AG09319 (cell line): ENCODE results near the gene PLD4.

Experiments used
- DNase-seq: peaks from one replicate; pipeline ENCODE4 v3.0.0-alpha.2; 2010; ENCODE audit warnings: low read depth; ENCODE audit errors: extremely low read depth
- CTCF ChIP-seq: IDR thresholded peaks from 2 replicates; pipeline ENCODE4 v1.5.1; 2011; ENCODE audit warnings: low read depth, mild to moderate bottlenecking, inconsistent platforms, low read length, moderate library complexity

Gene PLD4

DNA sequence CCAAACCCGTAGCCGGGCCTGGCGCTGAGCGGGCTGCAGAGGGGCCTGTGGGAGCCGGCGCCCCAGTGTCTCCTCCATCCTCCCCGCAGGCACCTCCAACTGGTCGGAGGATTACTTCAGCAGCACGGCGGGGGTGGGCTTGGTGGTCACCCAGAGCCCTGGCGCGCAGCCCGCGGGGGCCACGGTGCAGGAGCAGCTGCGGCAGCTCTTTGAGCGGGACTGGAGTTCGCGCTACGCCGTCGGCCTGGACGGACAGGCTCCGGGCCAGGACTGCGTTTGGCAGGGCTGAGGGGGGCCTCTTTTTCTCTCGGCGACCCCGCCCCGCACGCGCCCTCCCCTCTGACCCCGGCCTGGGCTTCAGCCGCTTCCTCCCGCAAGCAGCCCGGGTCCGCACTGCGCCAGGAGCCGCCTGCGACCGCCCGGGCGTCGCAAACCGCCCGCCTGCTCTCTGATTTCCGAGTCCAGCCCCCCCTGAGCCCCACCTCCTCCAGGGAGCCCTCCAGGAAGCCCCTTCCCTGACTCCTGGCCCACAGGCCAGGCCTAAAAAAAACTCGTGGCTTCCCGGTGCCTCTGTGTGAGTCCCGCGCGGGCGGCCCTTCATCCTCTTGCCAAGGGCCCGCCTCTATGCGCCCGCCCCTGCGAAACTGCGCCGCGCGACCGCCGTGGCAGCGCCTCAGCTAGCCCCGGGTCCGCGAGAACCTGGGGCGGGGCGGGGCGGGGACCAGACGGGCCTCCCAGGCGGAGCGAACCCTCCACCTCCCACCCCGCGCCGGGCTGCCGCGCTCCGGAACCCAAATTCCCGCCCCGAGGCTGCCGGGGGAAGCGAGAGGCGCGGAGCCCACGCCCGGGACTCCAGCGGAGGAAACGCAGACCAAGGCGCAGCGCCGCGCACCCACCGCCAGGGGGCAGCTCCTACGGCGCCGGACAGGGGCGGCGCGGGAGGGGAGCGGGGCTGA lies 8.3 kb downstream of the PLD4 start:
- TF ChIP-seq CTCF: peak; percentile 60
- DNase-seq: peak; percentile 62

GRCh38 chr14:104933746-104934733 lies 9.4 kb downstream of the PLD4 start:
- TF ChIP-seq CTCF: no peak
- no peak for DNase-seq

DNA sequence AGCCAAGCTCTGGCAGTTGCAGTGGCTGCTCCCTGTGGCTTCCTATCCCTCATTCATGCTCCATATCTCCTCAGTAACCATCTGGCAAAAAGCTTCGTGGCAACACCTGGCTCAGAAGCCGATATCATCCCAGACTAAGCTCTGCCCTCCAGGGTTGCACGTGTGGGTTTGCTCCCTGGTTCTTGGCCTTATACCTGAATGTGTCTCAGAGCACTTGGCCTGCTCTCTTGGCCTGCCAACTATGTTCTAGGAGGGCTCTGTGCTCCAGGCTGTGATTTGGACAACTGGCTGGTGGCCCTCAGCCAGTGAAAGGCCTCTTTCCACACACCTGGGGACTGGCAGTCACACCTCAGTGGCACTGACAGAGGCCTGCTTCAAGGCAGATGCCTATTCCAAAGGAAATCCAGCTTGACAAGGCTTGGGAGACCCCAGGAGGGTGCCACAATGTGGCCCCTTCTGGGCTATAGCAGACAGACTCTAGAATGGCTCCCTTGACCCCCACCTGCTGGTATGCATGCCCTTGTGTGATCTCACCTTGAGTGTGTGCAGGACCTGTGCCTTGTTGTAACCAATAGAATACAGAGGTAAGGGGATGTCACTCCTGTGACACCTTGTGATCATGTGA lies 10.5 kb downstream of the PLD4 start:
- no peak for TF ChIP-seq CTCF
- DNase-seq: no peak

GRCh38 chr14:104935955-104936354 lies 11.3 kb downstream of the PLD4 start:
- DNase-seq: no peak
- TF ChIP-seq CTCF: no peak

DNA sequence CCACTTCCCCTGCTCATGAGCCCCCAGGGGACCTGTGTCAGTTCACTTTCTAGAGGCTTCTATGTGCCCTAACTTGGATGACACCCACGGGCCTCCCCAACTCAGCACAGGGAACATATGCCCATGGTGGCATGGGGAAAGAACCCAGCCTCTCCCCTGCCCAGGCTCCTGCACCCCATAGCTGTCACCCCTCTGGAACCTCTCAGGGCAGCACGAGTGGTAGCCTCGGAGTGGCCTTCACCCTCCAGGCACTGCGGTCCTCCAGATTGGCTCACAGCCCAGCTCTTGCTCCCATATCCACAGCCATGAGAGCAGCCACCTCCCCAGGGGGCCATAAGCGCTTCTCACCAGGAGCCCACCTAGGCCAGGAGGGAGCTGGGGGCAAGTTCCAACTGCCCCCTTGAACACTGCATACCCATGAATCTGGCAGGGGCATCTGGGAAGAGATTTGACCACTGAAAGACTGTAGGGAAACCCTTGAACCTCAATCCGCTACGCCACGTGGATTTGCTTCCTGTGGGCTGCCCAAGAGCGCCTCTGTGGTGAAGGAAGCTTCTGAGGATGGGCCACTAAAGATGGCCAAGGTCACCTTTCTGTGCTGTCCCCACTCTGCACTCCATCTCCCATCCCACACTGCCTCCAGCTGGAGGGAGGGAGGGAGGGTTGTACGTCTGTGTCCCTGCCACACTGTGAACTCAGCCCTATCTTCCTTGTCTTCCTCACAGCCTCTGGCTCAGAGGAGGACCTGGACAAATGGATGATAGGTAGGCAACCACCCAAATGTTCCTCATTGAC lies 11.9 kb downstream of the PLD4 start:
- no peak for DNase-seq
- TF ChIP-seq CTCF: no peak

- no peak for DNase-seq
- no peak for TF ChIP-seq CTCF
Observed at GRCh38 chr14:104937161-104937560, 12.5 kb downstream of the PLD4 start.
